GM23338 (cell line): ENCODE results near the gene NOTO. TPM values are rescaled to one million over a fixed set of nuclear protein-coding genes. Genes with fewer than 3 reads are reported as not detected.

Source experiments
- ATAC-seq: fragments of 200-7000 bp; cut with Tn5 transposase; 3 replicates; pipeline ENCODE4 v1.9.1; 2020
- DNase-seq: peaks from one replicate; pipeline ENCODE4 v3.0.0-alpha.2; 2015; ENCODE audit warnings: low spot score
- H2AFZ ChIP-seq: fragments of 200-600 bp; sonication (generic); 2 replicates; pipeline ENCODE4 v1.8.0; 2016; ENCODE audit warnings: antibody characterized with exemption, mild to moderate bottlenecking, moderate library complexity
- H3F3A ChIP-seq: fragments of 200-600 bp; sonication (generic); replicated peaks from 2 replicates; pipeline ENCODE4 v1.8.0; 2017; ENCODE audit warnings: antibody characterized with exemption, mixed run types, low read depth
- H3K27ac ChIP-seq: fragments of 200-600 bp; sonication (generic); 2 replicates; pipeline ENCODE4 v1.6.1; 2016; ENCODE audit warnings: low read depth
- H3K27me3 ChIP-seq: fragments of 200-600 bp; sonication (generic); 2 replicates; pipeline ENCODE4 v1.8.0; 2016; ENCODE audit warnings: mild to moderate bottlenecking, mixed run types, moderate library complexity; ENCODE audit not compliant: insufficient read depth
- H3K36me3 ChIP-seq: fragments of 200-600 bp; sonication (generic); 2 replicates; pipeline ENCODE4 v1.8.0; 2016; ENCODE audit warnings: mild to moderate bottlenecking; ENCODE audit not compliant: insufficient read depth
- H3K4me1 ChIP-seq: fragments of 200-600 bp; sonication (generic); 2 replicates; pipeline ENCODE4 v1.8.0; 2016; ENCODE audit warnings: mild to moderate bottlenecking, moderate library complexity; ENCODE audit not compliant: insufficient read depth
- H3K4me2 ChIP-seq: fragments of 200-600 bp; sonication (generic); 2 replicates; pipeline ENCODE4 v1.7.1; 2017; ENCODE audit warnings: mixed run types
- H3K4me3 ChIP-seq: fragments of 200-600 bp; sonication (generic); 2 replicates; pipeline ENCODE4 v1.6.1; 2016; ENCODE audit warnings: mixed run types
- H3K79me2 ChIP-seq: fragments of 200-600 bp; sonication (generic); replicated peaks from 2 replicates; pipeline ENCODE4 v1.8.0; 2017; ENCODE audit warnings: mild to moderate bottlenecking; ENCODE audit not compliant: insufficient read depth
- H3K9me2 ChIP-seq: fragments of 200-600 bp; sonication (generic); 2 replicates; pipeline ENCODE4 v1.8.0; 2017; ENCODE audit not compliant: insufficient read depth
- H4K20me1 ChIP-seq: fragments of 200-600 bp; sonication (generic); replicated peaks from 2 replicates; pipeline ENCODE4 v1.8.0; 2017; ENCODE audit warnings: mild to moderate bottlenecking; ENCODE audit not compliant: insufficient read depth
- H3K27ac Mint-ChIP-seq: 2 replicates; pipeline ENCODE4 v1.8.0; 2020; ENCODE audit warnings: inconsistent platforms, mild to moderate bottlenecking, moderate library complexity, mixed read lengths
- H3K27me3 Mint-ChIP-seq: 3 replicates; pipeline ENCODE4 v1.8.0; 2022; ENCODE audit warnings: low read depth, mild to moderate bottlenecking, moderate library complexity, mixed read lengths, inconsistent platforms; ENCODE audit not compliant: insufficient read depth, poor library complexity
- H3K36me3 Mint-ChIP-seq: 3 replicates; pipeline ENCODE4 v1.8.0; 2021; ENCODE audit warnings: low read depth, mild to moderate bottlenecking, inconsistent platforms, moderate library complexity, mixed read lengths
- H3K4me1 Mint-ChIP-seq: 3 replicates; pipeline ENCODE4 v1.8.0; 2020; ENCODE audit warnings: mild to moderate bottlenecking, inconsistent platforms, mixed read lengths
- H3K4me3 Mint-ChIP-seq: 3 replicates; pipeline ENCODE4 v1.8.0; 2021; ENCODE audit warnings: moderate library complexity, mild to moderate bottlenecking, inconsistent platforms, mixed read lengths
- H3K9me3 Mint-ChIP-seq: 3 replicates; pipeline ENCODE4 v1.8.0; 2020; ENCODE audit warnings: moderate library complexity, mild to moderate bottlenecking, inconsistent platforms, mixed read lengths
- CTCF ChIP-seq, 2 experiments: fragments of 200-600 bp in 1 of 2; sonication (generic) in 1 of 2; conservative IDR thresholded peaks; 2 replicates each; pipeline versions ENCODE4 v1.5.1 to v1.6.1; 2016 to 2017; ENCODE audit warnings: antibody characterized with exemption in 2 of 2, low read depth in 2 of 2, mild to moderate bottlenecking in 2 of 2, moderate library complexity in 1 of 2
- EZH2phosphoT487 ChIP-seq: fragments of 200-600 bp; sonication (generic); IDR thresholded peaks from one replicate; pipeline ENCODE4 v1.8.1; 2018; ENCODE audit warnings: antibody characterized with exemption; ENCODE audit not compliant: unreplicated experiment
- POLR2AphosphoS5 ChIP-seq: IDR thresholded peaks from 2 replicates; pipeline ENCODE4 v1.6.1; 2016; ENCODE audit warnings: antibody characterized with exemption, low read depth
- ZNF462 ChIP-seq: fragments of 250-450 bp; sonication (Bioruptor Pico); IDR thresholded peaks from 2 replicates; pipeline ENCODE4 v1.5.0; 2020; ENCODE audit warnings: mild to moderate bottlenecking, moderate library complexity
- polyA plus RNA-seq: library from polyadenylated mRNA; unstranded; fragments of >200 nt; fragmentation: Nextera tagmentation; extraction: Ambion mirVana; gene quantifications from 2 replicates; pipeline ENCODE4 v1.2.1, GENCODE V29; 2016
- total RNA-seq: library from RNA; depleted of rRNA; stranded (reverse); fragments of >200 nt; shearing (Covaris generic); gene quantifications from 2 replicates; pipeline ENCODE4 v1.2.3, GENCODE V29; 2014; rRNA removed

Gene NOTO
- total and polyA plus RNA-seq, 2 experiments from 2014 or later = 0.06 to 0.73 TPM

- no peak for TF ChIP-seq ZNF462 (CRISPR knock-in tag)
Observed at GRCh38 chr2:73259704-73260337, 57.4 kb downstream of the NOTO start (continued).

- TF ChIP-seq CTCF (conservative IDR thresholded peaks at IDR 0.05; ENCODE audit: low read depth in 2 of 2) (peak; percentile 54 to 81), POLR2AphosphoS5 (no peak), EZH2phosphoT487 (no peak)
- DNase-seq (peak; percentile 80), ATAC-seq (peak; percentile 78)
- Mint-ChIP-seq H3K27me3 (peaks cover 12% of the 10 kb centered on the region), H3K9me3 (no peaks in the 10 kb centered on the region), H3K27ac (no peak overlapping the region), H3K4me3 (no peak overlapping the region), H3K36me3 (peaks cover 13% of the 10 kb centered on the region), H3K4me1 (peaks cover 15% of the 10 kb centered on the region; the same call in 2 of the 3 replicates)
- H4K20me1 ChIP-seq = peaks cover 6% of the 10 kb centered on the region
- H3K27me3 ChIP-seq = no peaks in the 10 kb centered on the region
- H3K4me3 ChIP-seq = no peak overlapping the region
- no peaks in the 10 kb centered on the region for H3K9me2 ChIP-seq
- H3K27ac ChIP-seq = no peak overlapping the region
- H3K36me3 ChIP-seq = no peaks in the 10 kb centered on the region; the same call in 1 of the 2 replicates
- no peaks in the 10 kb centered on the region for H3K79me2 ChIP-seq
- H2AFZ ChIP-seq = no peak overlapping the region
- no peaks in the 10 kb centered on the region for H3F3A ChIP-seq
- no peak overlapping the region for H3K4me2 ChIP-seq
- H3K4me1 ChIP-seq = peaks cover 11% of the 10 kb centered on the region
Observed at GRCh38 chr2:73260338-73260984, 58.1 kb downstream of the NOTO start.

Other genes starting within 250 kb of the NOTO start
- 25.8 and 26.3 TPM in 2 replicates for gene SFXN5, start 130.9 kb upstream of the NOTO start, total RNA-seq
- gene SFXN5, start 130.9 kb upstream of the NOTO start, polyA plus RNA-seq = 23.6 and 25.4 TPM in 2 replicates
- gene RAB11FIP5, start 89.6 kb upstream of the NOTO start, total RNA-seq = 15.7 and 16.6 TPM in 2 replicates
- 4.3 and 4.4 TPM in 2 replicates for gene RAB11FIP5, start 89.6 kb upstream of the NOTO start, polyA plus RNA-seq
- gene SMYD5, start 11.7 kb downstream of the NOTO start, total RNA-seq = 45.8 and 47.3 TPM in 2 replicates
- 17.9 and 20.5 TPM in 2 replicates for gene SMYD5, start 11.7 kb downstream of the NOTO start, polyA plus RNA-seq
- 6.5 and 8.6 TPM in 2 replicates for gene PRADC1, start 30.7 kb downstream of the NOTO start, total RNA-seq
- 6.8 and 8.3 TPM in 2 replicates for gene PRADC1, start 30.7 kb downstream of the NOTO start, polyA plus RNA-seq
- gene CCT7, start 31.7 kb downstream of the NOTO start, total RNA-seq = 516 and 642 TPM in 2 replicates
- gene CCT7, start 31.7 kb downstream of the NOTO start, polyA plus RNA-seq = 269 and 287 TPM in 2 replicates
- 13.8 and 16.5 TPM in 2 replicates for gene FBXO41, start 81.9 kb downstream of the NOTO start, total RNA-seq
- gene FBXO41, start 81.9 kb downstream of the NOTO start, polyA plus RNA-seq = 3.1 and 3.5 TPM in 2 replicates
- gene EGR4, start 91.0 kb downstream of the NOTO start, total RNA-seq = not detected in 2 replicates
- 0.23 TPM in 1 of 2 replicates, not detected in the other for gene EGR4, start 91.0 kb downstream of the NOTO start, polyA plus RNA-seq
- 65.7 and 66.8 TPM in 2 replicates for gene ALMS1, start 183.3 kb downstream of the NOTO start, total RNA-seq
- 35.0 and 38.8 TPM in 2 replicates for gene ALMS1, start 183.3 kb downstream of the NOTO start, polyA plus RNA-seq